AG10803 (cell line): ENCODE results near the gene RAP1GAP.
A peak's percentile ranks its signal among the peaks of the same experiment; 100 is the strongest.

ENCODE experiments used
- DNase-seq: peaks from one replicate; pipeline ENCODE4 v3.0.0; 2010; ENCODE audit warnings: low read depth
- H3K4me3 ChIP-seq: 2 replicates; pipeline ENCODE4 v1.5.1; 2011; ENCODE audit warnings: mild to moderate bottlenecking, low read length, control low read depth
- TF ChIP-seq, protein P1 (sequence below): conservative IDR thresholded peaks from 2 replicates; pipeline ENCODE4 v1.5.1; 2011; ENCODE audit warnings: mild to moderate bottlenecking, low read length, control low read depth, inconsistent platforms

Gene RAP1GAP

GRCh38 chr1:21586846-21587601 lies 82.1 kb downstream of the RAP1GAP start:
- DNase-seq = peak; percentile 71
- TF ChIP-seq, protein P1, sequence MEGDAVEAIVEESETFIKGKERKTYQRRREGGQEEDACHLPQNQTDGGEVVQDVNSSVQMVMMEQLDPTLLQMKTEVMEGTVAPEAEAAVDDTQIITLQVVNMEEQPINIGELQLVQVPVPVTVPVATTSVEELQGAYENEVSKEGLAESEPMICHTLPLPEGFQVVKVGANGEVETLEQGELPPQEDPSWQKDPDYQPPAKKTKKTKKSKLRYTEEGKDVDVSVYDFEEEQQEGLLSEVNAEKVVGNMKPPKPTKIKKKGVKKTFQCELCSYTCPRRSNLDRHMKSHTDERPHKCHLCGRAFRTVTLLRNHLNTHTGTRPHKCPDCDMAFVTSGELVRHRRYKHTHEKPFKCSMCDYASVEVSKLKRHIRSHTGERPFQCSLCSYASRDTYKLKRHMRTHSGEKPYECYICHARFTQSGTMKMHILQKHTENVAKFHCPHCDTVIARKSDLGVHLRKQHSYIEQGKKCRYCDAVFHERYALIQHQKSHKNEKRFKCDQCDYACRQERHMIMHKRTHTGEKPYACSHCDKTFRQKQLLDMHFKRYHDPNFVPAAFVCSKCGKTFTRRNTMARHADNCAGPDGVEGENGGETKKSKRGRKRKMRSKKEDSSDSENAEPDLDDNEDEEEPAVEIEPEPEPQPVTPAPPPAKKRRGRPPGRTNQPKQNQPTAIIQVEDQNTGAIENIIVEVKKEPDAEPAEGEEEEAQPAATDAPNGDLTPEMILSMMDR = no peak
- no peak overlapping the region for H3K4me3 ChIP-seq

DNA sequence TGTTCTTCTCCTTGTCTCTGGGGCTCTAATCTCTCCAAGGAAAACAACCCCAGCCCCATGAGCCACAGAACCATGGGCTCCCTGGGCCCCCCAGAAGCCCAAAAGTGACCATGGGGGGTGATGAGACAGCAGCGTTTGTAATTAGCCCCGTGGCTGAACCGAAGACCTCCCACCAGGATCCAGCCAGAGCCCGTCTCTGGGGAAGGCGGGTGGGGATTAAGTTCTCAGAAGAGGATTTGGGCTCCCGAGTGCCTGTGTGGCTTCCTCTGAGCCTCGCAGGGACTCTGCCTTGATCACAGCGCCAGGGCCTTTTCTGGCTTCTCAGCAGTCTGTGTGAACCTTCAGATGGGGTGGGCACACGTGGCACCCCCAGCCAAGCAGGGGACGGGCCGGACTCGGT lies 82.9 kb downstream of the RAP1GAP start:
- no peak overlapping the region for H3K4me3 ChIP-seq
- TF ChIP-seq, protein P1 = no peak
- no peak for DNase-seq

DNA sequence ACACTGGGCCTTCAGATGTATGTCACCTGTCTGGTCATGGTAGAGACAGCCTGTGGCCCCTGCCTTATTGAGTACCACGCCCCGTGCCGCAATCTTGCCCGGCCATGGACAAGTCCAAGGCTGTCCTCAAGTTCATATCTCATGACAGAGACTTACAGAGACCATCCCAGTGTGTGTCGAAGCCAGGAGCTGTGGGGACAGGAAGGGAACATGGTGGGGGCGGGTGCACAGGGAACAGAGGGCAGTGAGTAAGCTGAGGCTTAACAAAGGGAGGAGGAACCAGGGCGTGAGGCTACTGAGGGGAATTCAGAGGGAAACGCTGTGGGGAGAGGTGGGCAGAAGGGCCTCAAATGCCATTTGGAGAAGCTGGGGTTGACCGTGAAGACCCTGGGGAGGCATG lies 84.1 kb downstream of the RAP1GAP start:
- TF ChIP-seq, protein P1 = no peak
- H3K4me3 ChIP-seq = no peak overlapping the region
- DNase-seq = no peak

DNA sequence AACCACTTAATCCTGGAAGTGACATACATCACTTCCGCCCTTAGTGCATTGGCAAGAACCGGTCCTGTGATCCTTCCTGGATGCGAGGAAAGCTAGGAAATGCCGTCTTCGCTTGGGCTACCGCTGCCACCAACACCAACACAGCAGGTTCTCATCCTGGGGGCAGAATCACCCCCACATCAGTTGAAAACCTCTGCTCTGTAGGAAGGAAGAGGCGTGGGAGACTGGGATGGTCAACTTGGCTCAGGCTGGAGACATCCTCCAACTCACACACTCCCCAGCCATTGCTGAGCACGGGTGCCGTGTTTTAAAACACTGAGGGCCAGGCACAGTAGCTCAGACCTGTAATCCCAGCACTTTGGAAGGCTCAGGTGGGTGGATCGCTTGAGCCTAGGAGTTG lies 85.1 kb downstream of the RAP1GAP start:
- H3K4me3 ChIP-seq = no peak overlapping the region
- TF ChIP-seq, protein P1 = no peak
- DNase-seq = no peak

- H3K4me3 ChIP-seq = no peak overlapping the region
- DNase-seq = no peak
- TF ChIP-seq, protein P1 = no peak
Measured at GRCh38 chr1:21579791-21580190, 89.4 kb downstream of the RAP1GAP start.

DNA sequence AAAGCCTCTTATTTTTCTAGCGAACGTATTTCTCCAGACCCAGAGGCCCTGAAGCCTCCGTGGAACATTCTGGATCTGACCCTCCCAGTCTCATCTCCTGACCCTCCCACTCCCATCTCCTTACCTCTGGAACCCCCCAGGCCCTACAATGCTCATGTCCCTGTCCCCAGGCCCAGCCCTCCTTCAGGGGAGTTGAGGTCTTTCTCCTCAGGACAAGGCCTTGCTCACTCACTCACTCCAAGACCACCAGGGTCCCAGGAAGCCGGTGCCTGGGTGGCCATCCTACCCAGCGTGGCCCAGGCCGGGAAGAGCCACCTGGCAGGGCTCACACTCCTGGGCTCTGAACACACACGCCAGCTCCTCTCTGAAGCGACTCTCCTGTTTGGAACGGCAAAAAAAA lies 91.2 kb downstream of the RAP1GAP start:
- no peak overlapping the region for H3K4me3 ChIP-seq
- TF ChIP-seq, protein P1 = no peak

GRCh38 chr1:21577324-21577723 lies 91.8 kb downstream of the RAP1GAP start:
- no peak overlapping the region for H3K4me3 ChIP-seq
- no peak for DNase-seq
- TF ChIP-seq, protein P1 = no peak

More for the DNA sequence above, 91.2 kb downstream of the RAP1GAP start:
- DNase-seq = no peak
